Panc1 (cell line): ENCODE measurements around the gene CCDC6. TPM values are rescaled to one million over a fixed set of nuclear protein-coding genes. Genes with fewer than 3 reads are reported as not detected.

Experiments used
- ATAC-seq: fragments of 200-7000 bp; cut with Tn5 transposase; 2 replicates; pipeline ENCODE4 v1.9.1; 2020; ENCODE audit warnings: mild to moderate bottlenecking, moderate library complexity
- BruUV-seq: library from RNA; stranded (reverse); fragments of 400-500 nt; replicated peaks from 2 replicates; lab custom pipeline; 2021; lab: Mats Ljungman, UMichigan
- CTCF ChIA-PET: fragments of 300-600 bp; sonication (Branson Sonifier 250); formaldehyde crosslinking; loops from one replicate; lab custom pipeline; 2022; ENCODE audit warnings: antibody characterized with exemption; lab: Charles Lee
- POLR2A ChIA-PET: fragments of 300-600 bp; sonication (Branson Sonifier 250); formaldehyde crosslinking; loops from one replicate; lab custom pipeline; 2022; ENCODE audit warnings: antibody characterized with exemption; lab: Charles Lee
- DNase-seq: peaks from one replicate; pipeline ENCODE4 v3.0.0-alpha.2; 2010; ENCODE audit warnings: low read depth, low spot score
- H3K27ac ChIP-seq: 2 replicates; pipeline ENCODE4 v1.5.1; 2011; ENCODE audit warnings: mild to moderate bottlenecking, low read length, inconsistent platforms
- H3K27me3 ChIP-seq: fragments of 200-500 bp; sonication (Bioruptor generic); 2 replicates; pipeline ENCODE4 v1.6.0; 2014; ENCODE audit warnings: low read length, inconsistent platforms; ENCODE audit not compliant: control insufficient read depth, insufficient read depth
- H3K36me3 ChIP-seq: fragments of 200-500 bp; sonication (Bioruptor generic); 2 replicates; pipeline ENCODE4 v1.5.1; 2014; ENCODE audit warnings: inconsistent platforms, mild to moderate bottlenecking, low read length, moderate library complexity; ENCODE audit not compliant: control insufficient read depth, insufficient read depth
- H3K4me1 ChIP-seq: 2 replicates; pipeline ENCODE4 v1.5.1; 2011; ENCODE audit warnings: inconsistent platforms, mild to moderate bottlenecking, low read length, moderate library complexity; ENCODE audit not compliant: control insufficient read depth, insufficient read depth
- H3K4me3 ChIP-seq, 2 experiments: 2 replicates each; pipeline ENCODE4 v1.5.1; 2011 to 2012; ENCODE audit warnings: low read depth in 2 of 2, low read length in 2 of 2, mild to moderate bottlenecking in 2 of 2, inconsistent platforms in 1 of 2, moderate library complexity in 1 of 2
- H3K9me3 ChIP-seq: fragments of 200-500 bp; sonication (Bioruptor generic); 2 replicates; pipeline ENCODE4 v1.5.1; 2014; ENCODE audit warnings: low read depth, mild to moderate bottlenecking, inconsistent platforms, low read length, moderate library complexity; ENCODE audit not compliant: control insufficient read depth, insufficient read depth
- POLR2AphosphoS5 ChIP-seq: IDR thresholded peaks from 2 replicates; pipeline ENCODE4 v1.6.1; 2012; ENCODE audit warnings: mild to moderate bottlenecking, low read depth, low read length, moderate library complexity
- REST ChIP-seq, 2 experiments: IDR thresholded peaks; 2 replicates each; pipeline ENCODE4 v1.6.1; 2011 to 2012; ENCODE audit warnings: low read depth in 2 of 2, control low read depth in 1 of 2, low read length in 1 of 2, mild to moderate bottlenecking in 1 of 2, moderate library complexity in 1 of 2; ENCODE audit not compliant: insufficient read depth in 1 of 2
- SIN3A ChIP-seq: IDR thresholded peaks from 2 replicates; pipeline ENCODE4 v1.6.1; 2012; ENCODE audit warnings: low read depth, mild to moderate bottlenecking, low read length, moderate library complexity, borderline replicate concordance; ENCODE audit not compliant: insufficient read depth
- TCF7L2 ChIP-seq: IDR thresholded peaks from 2 replicates; pipeline ENCODE4 v1.6.1; 2011; ENCODE audit warnings: mild to moderate bottlenecking, low read depth, low read length, inconsistent platforms
- in situ Hi-C: cut with HindIII; loops from 2 replicates; pipeline ENCODE4 v1.10.0; 2016; ENCODE audit warnings: low sequenced_read_pairs, low pct_unique_long_range_greater_than_20kb
- intact Hi-C: fragments of 100-400 bp; cut with micrococcal nuclease; formaldehyde crosslinking; loops from one replicate; pipeline ENCODE4 v1.10.0; 2022; ENCODE audit not compliant: unreplicated experiment
- total RNA-seq: library from RNA; stranded (reverse); gene quantifications from one replicate; pipeline ENCODE4 v1.2.1, GENCODE V29; 2021; ENCODE audit not compliant: unreplicated experiment
- TF ChIP-seq, protein P1 (sequence below): fragments of 450-650 bp; IDR thresholded peaks from 2 replicates; pipeline ENCODE4 v1.5.1; 2017; ENCODE audit warnings: mild to moderate bottlenecking

Gene CCDC6
- total RNA-seq, 1 experiment from 2014 or later: 48.7 TPM

DNA sequence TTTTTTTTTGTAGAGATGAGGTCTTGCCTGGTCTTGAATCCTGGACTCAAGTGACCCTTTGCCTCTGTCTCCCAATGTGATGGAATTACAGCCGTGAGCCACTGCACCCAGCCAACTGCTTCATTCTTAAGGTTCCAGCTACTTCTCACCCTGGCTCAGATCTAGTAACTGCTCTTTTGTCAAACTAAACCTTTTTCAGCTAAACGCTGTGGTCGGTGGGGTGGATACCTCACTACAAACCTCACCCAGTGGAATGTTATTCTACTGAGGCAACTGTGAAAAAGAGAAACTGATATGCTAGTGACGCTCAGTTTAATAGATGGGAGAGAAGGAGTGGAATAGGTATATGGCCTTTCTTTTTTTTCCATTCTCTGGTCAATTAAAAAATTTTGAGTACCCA lies 151.4 kb downstream of the CCDC6 start:
- DNase-seq (no peak), ATAC-seq (no peak)
- Histone ChIP-seq H3K36me3 (no peaks in the 10 kb centered on the region), H3K4me3 (no peak overlapping the region), H3K27me3 (peaks cover 7% of the 10 kb centered on the region; the same call in 1 of the 2 replicates), H3K9me3 (no peaks in the 10 kb centered on the region), H3K4me1 (no peaks in the 10 kb centered on the region), H3K27ac (no peak overlapping the region)
- no TSS peak for BruUV-seq
- POLR2A ChIA-PET: no interaction called here
- in situ Hi-C loops (no loop called here), intact Hi-C loops (no loop called here)
- CTCF ChIA-PET: no interaction called here
- no peak for TF ChIP-seq POLR2AphosphoS5
- no peak for TF ChIP-seq SIN3A
- no peak for TF ChIP-seq REST (IDR thresholded peaks at IDR 0.05; ENCODE audit: insufficient read depth in 1 of 2, low read depth in 2 of 2, low read length in 1 of 2)
- TF ChIP-seq TCF7L2: no peak
- TF ChIP-seq, protein P1, sequence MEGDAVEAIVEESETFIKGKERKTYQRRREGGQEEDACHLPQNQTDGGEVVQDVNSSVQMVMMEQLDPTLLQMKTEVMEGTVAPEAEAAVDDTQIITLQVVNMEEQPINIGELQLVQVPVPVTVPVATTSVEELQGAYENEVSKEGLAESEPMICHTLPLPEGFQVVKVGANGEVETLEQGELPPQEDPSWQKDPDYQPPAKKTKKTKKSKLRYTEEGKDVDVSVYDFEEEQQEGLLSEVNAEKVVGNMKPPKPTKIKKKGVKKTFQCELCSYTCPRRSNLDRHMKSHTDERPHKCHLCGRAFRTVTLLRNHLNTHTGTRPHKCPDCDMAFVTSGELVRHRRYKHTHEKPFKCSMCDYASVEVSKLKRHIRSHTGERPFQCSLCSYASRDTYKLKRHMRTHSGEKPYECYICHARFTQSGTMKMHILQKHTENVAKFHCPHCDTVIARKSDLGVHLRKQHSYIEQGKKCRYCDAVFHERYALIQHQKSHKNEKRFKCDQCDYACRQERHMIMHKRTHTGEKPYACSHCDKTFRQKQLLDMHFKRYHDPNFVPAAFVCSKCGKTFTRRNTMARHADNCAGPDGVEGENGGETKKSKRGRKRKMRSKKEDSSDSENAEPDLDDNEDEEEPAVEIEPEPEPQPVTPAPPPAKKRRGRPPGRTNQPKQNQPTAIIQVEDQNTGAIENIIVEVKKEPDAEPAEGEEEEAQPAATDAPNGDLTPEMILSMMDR: no peak

GRCh38 chr10:59753267-59753666 lies 153.1 kb downstream of the CCDC6 start, which contains the start of gene MRLN:
Gene MRLN (minus strand): TSS chr10:59753455.
- ChIA-PET POLR2A (no interaction called here), CTCF (no interaction called here)
- Histone ChIP-seq H3K36me3 (no peaks in the 10 kb centered on the region), H3K27me3 (peaks cover 7% of the 10 kb centered on the region; the same call in 1 of the 2 replicates), H3K27ac (no peak within 1 kb of the TSS), H3K4me1 (no peaks in the 10 kb centered on the region), H3K4me3 (no peak within 1 kb of the TSS), H3K9me3 (no peaks in the 10 kb centered on the region)
- TF ChIP-seq POLR2AphosphoS5 (no peak), SIN3A (no peak), TCF7L2 (no peak), REST (IDR thresholded peaks at IDR 0.05; ENCODE audit: insufficient read depth in 1 of 2, low read depth in 2 of 2, low read length in 1 of 2) (no peak)
- TF ChIP-seq, protein P1: no peak
- intact Hi-C loops (no loop called here), in situ Hi-C loops (no loop called here)
- no TSS peak for BruUV-seq
- ATAC-seq: no peak
- DNase-seq: no peak
